MM.1S (cell line): ENCODE results near the gene WIPI1.

Experiments
- DNase-seq: peaks from one replicate; pipeline ENCODE4 v3.0.0-alpha.2; 2015
- H2AFZ ChIP-seq: fragments of 300-600 bp; sonication (generic); 2 replicates; pipeline ENCODE4 v1.6.0; 2016; ENCODE audit warnings: antibody characterized with exemption, low read length
- H3F3A ChIP-seq: fragments of 300-600 bp; sonication (generic); 2 replicates; pipeline ENCODE4 v1.6.1; 2016; ENCODE audit warnings: mild to moderate bottlenecking, antibody characterized with exemption, low read length, moderate library complexity, mixed read lengths; ENCODE audit not compliant: insufficient read depth
- H3K27ac ChIP-seq: fragments of 300-600 bp; sonication (generic); 2 replicates; pipeline ENCODE4 v1.5.1; 2016; ENCODE audit warnings: mild to moderate bottlenecking, low read length
- H3K27me3 ChIP-seq: fragments of 300-600 bp; sonication (generic); replicated peaks from 2 replicates; pipeline ENCODE4 v1.6.0; 2016; ENCODE audit warnings: low read length; ENCODE audit not compliant: insufficient read depth
- H3K36me3 ChIP-seq: fragments of 300-600 bp; sonication (generic); replicated peaks from 2 replicates; pipeline ENCODE4 v1.6.1; 2016; ENCODE audit warnings: mild to moderate bottlenecking, low read length, mixed read lengths; ENCODE audit not compliant: insufficient read depth
- H3K4me1 ChIP-seq: fragments of 300-600 bp; sonication (generic); 2 replicates; pipeline ENCODE4 v1.6.1; 2016; ENCODE audit warnings: low read length, mixed read lengths
- H3K4me2 ChIP-seq: fragments of 300-600 bp; sonication (generic); 2 replicates; pipeline ENCODE4 v1.6.0; 2016; ENCODE audit warnings: low read depth, low read length
- H3K4me3 ChIP-seq: fragments of 300-600 bp; sonication (generic); 2 replicates; pipeline ENCODE4 v1.5.1; 2016; ENCODE audit warnings: low read length, mixed read lengths
- H3K79me2 ChIP-seq: fragments of 300-600 bp; sonication (generic); 2 replicates; pipeline ENCODE4 v1.6.1; 2016; ENCODE audit warnings: mixed run types, low read length, mixed read lengths
- H3K9ac ChIP-seq: fragments of 300-600 bp; sonication (generic); 2 replicates; pipeline ENCODE4 v1.6.1; 2016; ENCODE audit warnings: low read length, mixed read lengths
- H3K9me2 ChIP-seq: fragments of 300-600 bp; sonication (generic); replicated peaks from 2 replicates; pipeline ENCODE4 v1.6.1; 2016; ENCODE audit warnings: mild to moderate bottlenecking, low read length, mixed read lengths; ENCODE audit not compliant: insufficient read depth
- H3K9me3 ChIP-seq: fragments of 300-600 bp; sonication (generic); replicated peaks from 2 replicates; pipeline ENCODE4 v1.6.1; 2016; ENCODE audit warnings: mild to moderate bottlenecking, low read length, mixed read lengths; ENCODE audit not compliant: insufficient read depth
- H4K20me1 ChIP-seq: fragments of 300-600 bp; sonication (generic); 2 replicates; pipeline ENCODE4 v1.6.1; 2016; ENCODE audit warnings: mild to moderate bottlenecking, low read length, moderate library complexity, mixed read lengths; ENCODE audit not compliant: insufficient read depth
- CTCF ChIP-seq: fragments of 300-600 bp; sonication (generic); IDR thresholded peaks from 2 replicates; pipeline ENCODE4 v1.5.1; 2016; ENCODE audit warnings: antibody characterized with exemption, low read length, mixed read lengths
- EZH2 ChIP-seq: fragments of 300-600 bp; sonication (generic); optimal IDR thresholded peaks from 2 replicates; pipeline ENCODE3; 2017; ENCODE audit warnings: low read depth, mild to moderate bottlenecking, antibody characterized with exemption, low read length, mixed read lengths
- EZH2phosphoT487 ChIP-seq: fragments of 300-600 bp; sonication (generic); IDR thresholded peaks from 2 replicates; pipeline ENCODE4 v1.6.1; 2018; ENCODE audit warnings: antibody characterized with exemption, low read length

The WIPI1 gene

GRCh38 chr17:68422821-68423220 lies 34.5 kb downstream of the WIPI1 start:
- no peaks in the 10 kb centered on the region for H4K20me1 ChIP-seq
- no peak overlapping the region for H3K4me2 ChIP-seq
- no peak overlapping the region for H3K9ac ChIP-seq
- no peak overlapping the region for H2AFZ ChIP-seq
- TF ChIP-seq EZH2phosphoT487 (no peak), CTCF (no peak), EZH2 (no peak)
- no peaks in the 10 kb centered on the region for H3K27me3 ChIP-seq
- H3F3A ChIP-seq = no peaks in the 10 kb centered on the region
- no peak for DNase-seq
- no peaks in the 10 kb centered on the region for H3K79me2 ChIP-seq
- no peak overlapping the region for H3K4me3 ChIP-seq
- no peaks in the 10 kb centered on the region for H3K9me2 ChIP-seq
- peaks cover 11% of the 10 kb centered on the region; the same call in 1 of the 2 replicates for H3K36me3 ChIP-seq
- no peaks in the 10 kb centered on the region for H3K9me3 ChIP-seq
- no peaks in the 10 kb centered on the region for H3K4me1 ChIP-seq
- H3K27ac ChIP-seq = no peak overlapping the region

GRCh38 chr17:68421486-68421885 lies 35.8 kb downstream of the WIPI1 start:
- Histone ChIP-seq H3K27ac (no peak overlapping the region), H3K4me3 (no peak overlapping the region), H3F3A (no peaks in the 10 kb centered on the region), H3K9ac (no peak overlapping the region), H3K4me2 (no peak overlapping the region), H3K9me2 (no peaks in the 10 kb centered on the region), H2AFZ (no peak overlapping the region), H3K9me3 (no peaks in the 10 kb centered on the region), H3K36me3 (peaks cover 11% of the 10 kb centered on the region; the same call in 1 of the 2 replicates), H4K20me1 (no peaks in the 10 kb centered on the region), H3K27me3 (no peaks in the 10 kb centered on the region), H3K79me2 (no peaks in the 10 kb centered on the region), H3K4me1 (no peaks in the 10 kb centered on the region)
- no peak for TF ChIP-seq EZH2phosphoT487
- TF ChIP-seq EZH2 = no peak
- no peak for TF ChIP-seq CTCF
- DNase-seq = no peak

GRCh38 chr17:68420065-68420464 lies 37.2 kb downstream of the WIPI1 start:
- TF ChIP-seq EZH2 = no peak
- TF ChIP-seq EZH2phosphoT487 = no peak
- no peak for TF ChIP-seq CTCF

More at GRCh38 chr17:68420065-68420464, 37.2 kb downstream of the WIPI1 start:
- Histone ChIP-seq H3K79me2 (no peaks in the 10 kb centered on the region), H3K9me3 (no peaks in the 10 kb centered on the region), H3K36me3 (peaks cover 11% of the 10 kb centered on the region; the same call in 1 of the 2 replicates), H3K4me3 (no peak overlapping the region), H3F3A (no peaks in the 10 kb centered on the region), H3K27ac (no peak overlapping the region), H4K20me1 (no peaks in the 10 kb centered on the region), H3K4me2 (no peak overlapping the region), H2AFZ (no peak overlapping the region), H3K4me1 (no peaks in the 10 kb centered on the region), H3K27me3 (no peaks in the 10 kb centered on the region), H3K9ac (no peak overlapping the region), H3K9me2 (no peaks in the 10 kb centered on the region)
- DNase-seq = no peak
